ENCODE results near the gene GRK6.

DNA sequence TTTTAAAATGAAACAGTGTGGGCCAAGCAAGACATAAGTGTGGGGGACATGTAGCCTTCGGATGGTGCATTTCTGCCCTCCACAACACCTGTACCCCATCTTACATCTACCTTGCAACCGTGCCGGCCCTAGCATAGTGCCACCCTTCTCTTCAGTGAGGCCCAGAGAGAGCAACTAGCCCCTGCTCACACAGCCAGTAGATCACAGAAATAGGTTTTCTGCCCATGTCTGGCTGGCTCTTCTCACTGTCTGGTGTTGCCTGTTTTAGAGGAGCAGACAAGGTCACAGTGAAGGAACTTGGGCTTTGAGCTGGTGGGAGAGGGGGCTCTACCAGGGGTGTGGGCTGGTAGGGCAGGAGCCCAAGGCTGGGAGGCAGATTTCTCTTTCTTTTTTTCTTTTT lies 59.8 kb downstream of the GRK6 start:
- TF ChIP-seq CTCF (IDR thresholded peaks at IDR 0.05; ENCODE audit: low read length): no peak
- TF ChIP-seq EZH2 (optimal IDR thresholded peaks at IDR 0.05; ENCODE audit: low read depth, low read length): no peak
- no peak for TF ChIP-seq EZH2phosphoT487 (IDR thresholded peaks at IDR 0.05; ENCODE audit: low read length)
